IMR-90 (cell line): ENCODE data around the gene ANO2. TPM values are rescaled to one million over a fixed set of nuclear protein-coding genes. Genes with fewer than 3 reads are reported as not detected.

Experiments used
- ATAC-seq: fragments of 200-7000 bp; cut with Tn5 transposase; 2 replicates; pipeline ENCODE4 v1.9.1; 2020; ENCODE audit warnings: low read depth, mild to moderate bottlenecking, moderate library complexity
- BruUV-seq: library from RNA; stranded (reverse); fragments of 400-500 nt; replicated peaks from 2 replicates; lab custom pipeline; 2021; lab: Mats Ljungman, UMichigan
- CTCF ChIA-PET: fragments of 300-600 bp; formaldehyde crosslinking; extraction: SDS; loops from one replicate; lab custom pipeline; 2021; ENCODE audit warnings: antibody characterized with exemption; lab: Yijun Ruan, JAX
- POLR2A ChIA-PET: fragments of 300-600 bp; sonication (Branson Sonifier 250); formaldehyde crosslinking; loops from one replicate; lab custom pipeline; 2022; ENCODE audit warnings: antibody characterized with exemption; ENCODE audit not compliant: unreplicated experiment; lab: Charles Lee
- DNase-seq: peaks from one replicate; pipeline ENCODE4 v3.0.0; 2013
- H2AFZ ChIP-seq: replicated peaks from 2 replicates; pipeline ENCODE3; 2013; ENCODE audit warnings: low read length, mild to moderate bottlenecking; ENCODE audit not compliant: poor library complexity
- H2AK5ac ChIP-seq: 2 replicates; pipeline ENCODE4 v1.6.1; 2013; ENCODE audit warnings: low read depth, low read length, inconsistent platforms
- H2AK9ac ChIP-seq: replicated peaks from 2 replicates; pipeline ENCODE3; 2013; ENCODE audit warnings: mild to moderate bottlenecking, low read depth, low read length, moderate library complexity; ENCODE audit not compliant: poor library complexity
- H2BK120ac ChIP-seq: 2 replicates; pipeline ENCODE4 v1.6.1; 2013; ENCODE audit warnings: low read depth, low read length, inconsistent platforms
- H2BK15ac ChIP-seq: 3 replicates; pipeline ENCODE4 v1.6.1; 2013; ENCODE audit warnings: low read depth, low read length, inconsistent platforms
- H2BK20ac ChIP-seq: 2 replicates; pipeline ENCODE4 v1.6.1; 2013; ENCODE audit warnings: low read depth, mild to moderate bottlenecking, inconsistent platforms, low read length, moderate library complexity
- H2BK5ac ChIP-seq: 2 replicates; pipeline ENCODE4 v1.6.1; 2013; ENCODE audit warnings: mild to moderate bottlenecking, low read depth, low read length, inconsistent platforms; ENCODE audit not compliant: poor library complexity, severe bottlenecking
- H3K14ac ChIP-seq: replicated peaks from 2 replicates; pipeline ENCODE4 v1.6.1; 2013; ENCODE audit warnings: low read depth, low read length, inconsistent platforms
- H3K18ac ChIP-seq: 2 replicates; pipeline ENCODE4 v1.6.1; 2013; ENCODE audit warnings: low read depth, low read length, control low read depth
- H3K23ac ChIP-seq: 2 replicates; pipeline ENCODE4 v1.6.1; 2013; ENCODE audit warnings: low read depth, low read length, inconsistent platforms
- H3K27ac ChIP-seq: 2 replicates; pipeline ENCODE4 v1.5.1; 2013; ENCODE audit warnings: mild to moderate bottlenecking, control low read depth, low read length; ENCODE audit not compliant: insufficient read depth
- H3K27me3 ChIP-seq: 2 replicates; pipeline ENCODE4 v1.6.1; 2013; ENCODE audit warnings: low read length; ENCODE audit not compliant: control insufficient read depth, insufficient read depth
- H3K36me3 ChIP-seq: 2 replicates; pipeline ENCODE4 v1.6.1; 2013; ENCODE audit warnings: low read length, mixed read lengths; ENCODE audit not compliant: control insufficient read depth, insufficient read depth
- H3K4ac ChIP-seq: 2 replicates; pipeline ENCODE4 v1.6.1; 2013; ENCODE audit warnings: low read depth, low read length, inconsistent platforms
- H3K4me1 ChIP-seq: 2 replicates; pipeline ENCODE4 v1.6.1; 2013; ENCODE audit warnings: low read length, mixed read lengths; ENCODE audit not compliant: control insufficient read depth, insufficient read depth
- H3K4me2 ChIP-seq: 2 replicates; pipeline ENCODE4 v1.6.1; 2013; ENCODE audit warnings: low read depth, mild to moderate bottlenecking, control low read depth, low read length, moderate library complexity
- H3K4me3 ChIP-seq: 2 replicates; pipeline ENCODE4 v1.5.1; 2013; ENCODE audit warnings: low read depth, mild to moderate bottlenecking, control low read depth, low read length, moderate library complexity; ENCODE audit not compliant: insufficient read depth
- H3K56ac ChIP-seq: 2 replicates; pipeline ENCODE4 v1.6.1; 2013; ENCODE audit warnings: low read length, inconsistent platforms; ENCODE audit not compliant: insufficient read depth; ENCODE audit errors: extremely low read depth
- H3K79me1 ChIP-seq, 2 experiments: 2 replicates each; pipeline ENCODE4 v1.6.1; 2013; ENCODE audit warnings: low read length in 2 of 2, inconsistent platforms in 1 of 2, low read depth in 1 of 2
- H3K9ac ChIP-seq: 2 replicates; pipeline ENCODE4 v1.6.1; 2013; ENCODE audit warnings: low read depth, low read length, control low read depth
- H3K9me1 ChIP-seq: 2 replicates; pipeline ENCODE4 v1.6.1; 2013; ENCODE audit warnings: low read length, inconsistent platforms; ENCODE audit not compliant: insufficient read depth
- H3K9me3 ChIP-seq: 2 replicates; pipeline ENCODE4 v1.6.1; 2013; ENCODE audit warnings: low read length; ENCODE audit not compliant: control insufficient read depth, insufficient read depth
- H4K20me1 ChIP-seq: 2 replicates; pipeline ENCODE4 v1.6.1; 2013; ENCODE audit warnings: low read length, inconsistent platforms; ENCODE audit not compliant: insufficient read depth
- H4K5ac ChIP-seq: 2 replicates; pipeline ENCODE4 v1.6.1; 2013; ENCODE audit warnings: mild to moderate bottlenecking, low read depth, low read length, control low read depth
- H4K8ac ChIP-seq, 2 experiments: 2 replicates each; pipeline ENCODE4 v1.6.1; 2013; ENCODE audit warnings: low read depth in 2 of 2, low read length in 2 of 2, control low read depth in 1 of 2, inconsistent platforms in 1 of 2
- H4K91ac ChIP-seq: 2 replicates; pipeline ENCODE4 v1.6.1; 2013; ENCODE audit warnings: low read depth, low read length, inconsistent platforms; ENCODE audit not compliant: insufficient read depth
- BHLHE40 ChIP-seq: fragments of 150-350 bp; IDR thresholded peaks from 2 replicates; pipeline ENCODE4 v1.6.1; 2016; ENCODE audit warnings: mild to moderate bottlenecking, low read depth, low read length
- CEBPB ChIP-seq: IDR thresholded peaks from 2 replicates; pipeline ENCODE4 v1.6.1; 2012; ENCODE audit warnings: low read depth, low read length, improper control_type of control experiment
- CHD1 ChIP-seq: IDR thresholded peaks from 2 replicates; pipeline ENCODE4 v1.6.1; 2012; ENCODE audit warnings: low read depth, low read length, improper control_type of control experiment
- CTCF ChIP-seq: conservative IDR thresholded peaks from 2 replicates; pipeline ENCODE4 v1.5.1; 2012; ENCODE audit warnings: mild to moderate bottlenecking, low read depth, low read length, improper control_type of control experiment
- ELK1 ChIP-seq: fragments of 150-350 bp; IDR thresholded peaks from 2 replicates; pipeline ENCODE4 v1.6.1; 2016; ENCODE audit warnings: low read depth, mild to moderate bottlenecking, low read length, moderate library complexity, borderline replicate concordance
- FOS ChIP-seq: fragments of 150-350 bp; IDR thresholded peaks from 2 replicates; pipeline ENCODE4 v1.6.1; 2016; ENCODE audit warnings: low read depth, low read length
- MAFK ChIP-seq: IDR thresholded peaks from 2 replicates; pipeline ENCODE4 v1.6.1; 2012; ENCODE audit warnings: low read depth, low read length, improper control_type of control experiment
- MAZ ChIP-seq: IDR thresholded peaks from 2 replicates; pipeline ENCODE4 v1.6.1; 2012; ENCODE audit warnings: low read depth, mild to moderate bottlenecking, low read length, improper control_type of control experiment, moderate library complexity, borderline replicate concordance
- MXI1 ChIP-seq: IDR thresholded peaks from 2 replicates; pipeline ENCODE4 v1.6.1; 2012; ENCODE audit warnings: low read depth, mild to moderate bottlenecking, low read length, moderate library complexity, borderline replicate concordance
- NFE2L2 ChIP-seq: fragments of 150-350 bp; IDR thresholded peaks from 2 replicates; pipeline ENCODE4 v1.6.1; 2016; ENCODE audit warnings: low read depth, mild to moderate bottlenecking, low read length
- POLR2A ChIP-seq: IDR thresholded peaks from 2 replicates; pipeline ENCODE4 v1.6.1; 2012; ENCODE audit warnings: mild to moderate bottlenecking, low read depth, low read length
- RAD21 ChIP-seq: IDR thresholded peaks from 2 replicates; pipeline ENCODE4 v1.6.1; 2012; ENCODE audit warnings: low read length, improper control_type of control experiment
- RCOR1 ChIP-seq: IDR thresholded peaks from 2 replicates; pipeline ENCODE4 v1.6.1; 2012; ENCODE audit warnings: mild to moderate bottlenecking, low read length, improper control_type of control experiment; ENCODE audit not compliant: insufficient replicate concordance
- RFX5 ChIP-seq: IDR thresholded peaks from 2 replicates; pipeline ENCODE4 v1.8.0; 2012; ENCODE audit warnings: low read depth, mild to moderate bottlenecking, low read length, moderate library complexity
- SMC3 ChIP-seq: fragments of 150-350 bp; IDR thresholded peaks from 2 replicates; pipeline ENCODE4 v1.6.1; 2016; ENCODE audit warnings: low read depth, mild to moderate bottlenecking, antibody characterized with exemption, low read length, moderate library complexity
- USF2 ChIP-seq: fragments of 150-350 bp; IDR thresholded peaks from 2 replicates; pipeline ENCODE4 v1.6.1; 2017; ENCODE audit warnings: mild to moderate bottlenecking, antibody characterized with exemption, low read length, low read depth
- WGBS, 2 experiments: methylation state at CpG; one replicate each; pipeline versions ENCODE4 v1.1.5 to v1.1.7; 2013; ENCODE audit warnings: missing lambda C conversion rate in 2 of 2; ENCODE audit not compliant: insufficient read length in 1 of 2; ENCODE audit errors: extremely low coverage in 2 of 2; 5-methylcytosine and 5-hydroxymethylcytosine counted together
- dilution Hi-C: fragments of 300-500 bp; cut with HindIII; formaldehyde crosslinking; loops from one replicate; pipeline ENCODE4 v1.14.3; 2018; ENCODE audit warnings: low sequenced_read_pairs; ENCODE audit not compliant: unreplicated experiment
- in situ Hi-C: fragments of 300-500 bp; cut with MboI; formaldehyde crosslinking; loops from 3 replicates; pipeline ENCODE4 v1.14.3; 2019; ENCODE audit warnings: low sequenced_read_pairs, inconsistent platforms, mixed read lengths
- intact Hi-C: fragments of 100-400 bp; cut with micrococcal nuclease; formaldehyde crosslinking; loops from 2 replicates; pipeline ENCODE4 v1.10.0; 2022
- polyA plus RNA-seq, 3 experiments: library from polyadenylated mRNA; depleted of rRNA; stranded (reverse); fragments of >200 nt; gene quantifications; 2 replicates each; pipeline ENCODE4 v1.2.3, GENCODE V29; 2012; ENCODE audit warnings: low replicate concordance in 1 of 3
- total RNA-seq: library from RNA; depleted of rRNA; stranded (reverse); fragments of >200 nt; gene quantifications from 2 replicates; pipeline ENCODE4 v1.2.3, GENCODE V29; 2012

ANO2 gene
- total and polyA plus RNA-seq, 2 of the 4 experiments (the other 2 are of a cell fraction): 0.22 TPM; not detected in 1

GRCh38 chr12:5514545-5514944 is 430.5 kb downstream of the ANO2 start:
- H3K4me1 ChIP-seq: no peaks in the 10 kb centered on the region
- no peak overlapping the region for H3K27ac ChIP-seq
- ATAC-seq: no peak
- H3K9ac ChIP-seq: no peak overlapping the region
- H2BK120ac ChIP-seq: no peak overlapping the region
- no peak overlapping the region for H3K14ac ChIP-seq
- no peak overlapping the region for H3K4me3 ChIP-seq
- dilution Hi-C loops: no loop called here
- H2BK5ac ChIP-seq: no peak overlapping the region
- DNase-seq: no peak
- H3K18ac ChIP-seq: no peak overlapping the region
- no peak overlapping the region for H2BK20ac ChIP-seq
- H2BK15ac ChIP-seq: no peak overlapping the region
- H3K56ac ChIP-seq: no peak overlapping the region
- no TSS peak for BruUV-seq
- H4K5ac ChIP-seq: no peak overlapping the region
- WGBS, 2 experiments: no CpG with 5 or more reads among the region's 4 CpGs
- peaks cover 3% of the 10 kb centered on the region; the same call in 1 of the 2 replicates for H3K36me3 ChIP-seq
- in situ Hi-C loops: no loop called here
- intact Hi-C loops: loop anchor here (5.0 kb wide), 1 partner anchor 342 kb away; no protein-coding TSS in a partner anchor
- no peaks in the 10 kb centered on the region for H3K9me3 ChIP-seq
- no peak overlapping the region for H4K8ac ChIP-seq
- no peak overlapping the region for H4K91ac ChIP-seq
- TF ChIP-seq USF2 (no peak), RAD21 (no peak), MXI1 (no peak), POLR2A (no peak), SMC3 (no peak), CHD1 (no peak), CEBPB (no peak), CTCF (no peak), MAFK (no peak), NFE2L2 (no peak), ELK1 (no peak), RCOR1 (no peak), BHLHE40 (no peak), FOS (no peak), RFX5 (no peak), MAZ (no peak)
- H3K23ac ChIP-seq: no peak overlapping the region; the same call in 1 of the 2 replicates
- CTCF ChIA-PET: no interaction called here
- H2AK9ac ChIP-seq: no peak overlapping the region
- H2AK5ac ChIP-seq: no peak overlapping the region
- H3K79me1 ChIP-seq: no peaks in the 10 kb centered on the region; a peak in 1 of 4 replicates
- POLR2A ChIA-PET: no interaction called here
- H3K4me2 ChIP-seq: no peak overlapping the region
- no peak overlapping the region for H2AFZ ChIP-seq
- H4K20me1 ChIP-seq: no peaks in the 10 kb centered on the region
- 0 out of 2 replicates have a peak, but pooled peaks cover 2% of the 10 kb centered on the region for H3K9me1 ChIP-seq
- H3K27me3 ChIP-seq: no peaks in the 10 kb centered on the region
- H3K4ac ChIP-seq: no peak overlapping the region
